ENCODE measurements around the gene ATOX1.
"Not testable (repeated sequence)": the region's sequence is repeated elsewhere in the genome, so short reads cannot be mapped to it uniquely, and the experiment has no call there.

Gene ATOX1, protein sequence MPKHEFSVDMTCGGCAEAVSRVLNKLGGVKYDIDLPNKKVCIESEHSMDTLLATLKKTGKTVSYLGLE

DNA sequence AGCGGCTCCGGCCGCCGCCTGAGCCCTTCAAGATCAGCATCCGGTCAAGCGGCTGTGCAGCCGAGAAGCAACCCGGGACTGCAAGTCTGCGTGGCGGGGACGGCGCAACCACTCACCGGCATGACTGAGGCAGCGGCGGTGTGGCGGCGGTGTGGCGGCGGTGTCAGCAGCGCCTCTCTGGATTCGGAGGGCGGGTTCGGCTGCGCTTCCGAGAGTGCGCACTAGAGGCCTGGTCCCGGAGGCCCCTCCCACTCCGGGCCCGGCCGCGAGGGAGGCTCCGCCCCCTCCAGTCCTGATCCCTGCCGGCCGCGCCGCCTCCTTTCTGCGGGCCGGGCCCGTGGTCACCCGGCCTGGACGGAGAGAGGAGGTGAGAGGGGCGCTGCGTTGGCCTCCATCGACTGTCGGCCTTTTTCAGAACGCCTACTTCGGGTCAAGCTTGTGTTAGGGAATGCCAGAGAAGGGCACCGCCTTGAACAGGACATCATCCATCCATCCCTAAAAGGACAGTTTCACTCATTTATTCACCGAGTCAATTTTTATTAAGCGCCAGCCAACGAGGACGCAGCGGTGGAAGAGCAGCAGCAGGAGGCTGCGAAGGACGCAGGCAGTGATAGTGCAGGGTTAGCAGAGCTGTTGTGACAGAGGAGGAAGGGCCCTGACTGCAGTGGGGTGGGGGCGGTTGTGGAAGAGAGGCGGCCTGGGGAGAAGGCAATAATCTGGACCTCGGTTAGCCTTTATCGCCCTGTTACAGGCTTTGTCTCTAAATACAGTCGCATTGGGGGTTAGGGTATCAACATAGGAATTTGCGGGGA is at the start of gene ATOX1:
Gene ATOX1 (minus strand): TSS at position 202 of the 812 bp plus-strand sequence. CDS start 80 bp downstream, at position 122.
- DNase-seq = peak; percentile 91

DNA sequence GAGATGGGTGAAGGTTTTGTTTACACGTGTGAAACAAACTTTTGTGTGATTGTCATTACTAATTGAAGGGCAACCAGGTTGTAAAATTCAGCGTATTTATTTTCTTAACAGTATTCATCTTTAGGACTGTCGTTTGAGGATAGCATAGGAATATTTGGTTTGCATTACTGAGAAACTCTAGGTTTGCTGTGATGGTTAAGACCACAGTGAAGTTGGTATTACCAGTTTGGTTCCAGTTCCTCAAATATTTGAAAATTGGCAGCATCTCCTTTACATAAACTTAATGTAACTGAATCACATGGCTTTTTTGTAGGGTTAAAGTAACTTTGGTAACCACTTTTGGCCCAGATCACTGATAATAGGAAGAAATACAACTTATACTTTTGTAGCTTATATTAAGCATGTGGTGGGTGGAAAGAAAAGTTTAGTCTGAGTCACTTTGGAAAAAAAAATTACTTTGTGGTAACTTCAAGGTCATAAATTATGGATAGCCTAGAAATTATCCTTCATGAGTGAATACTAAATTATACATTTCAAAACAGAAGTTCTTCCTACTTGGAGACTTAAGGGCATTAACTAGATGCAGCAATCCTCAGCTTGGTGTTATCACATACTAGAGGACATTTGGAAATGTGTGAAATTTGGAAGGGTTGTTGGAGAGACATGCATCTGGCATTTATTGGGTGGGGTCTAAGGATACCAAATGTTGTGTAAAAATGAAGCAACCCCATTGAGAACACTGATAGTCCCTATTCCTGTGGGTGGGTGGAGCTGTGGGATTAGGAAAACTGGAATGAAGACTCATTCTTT is 47.2 kb upstream of the ATOX1 start:
- no peak for DNase-seq

DNA sequence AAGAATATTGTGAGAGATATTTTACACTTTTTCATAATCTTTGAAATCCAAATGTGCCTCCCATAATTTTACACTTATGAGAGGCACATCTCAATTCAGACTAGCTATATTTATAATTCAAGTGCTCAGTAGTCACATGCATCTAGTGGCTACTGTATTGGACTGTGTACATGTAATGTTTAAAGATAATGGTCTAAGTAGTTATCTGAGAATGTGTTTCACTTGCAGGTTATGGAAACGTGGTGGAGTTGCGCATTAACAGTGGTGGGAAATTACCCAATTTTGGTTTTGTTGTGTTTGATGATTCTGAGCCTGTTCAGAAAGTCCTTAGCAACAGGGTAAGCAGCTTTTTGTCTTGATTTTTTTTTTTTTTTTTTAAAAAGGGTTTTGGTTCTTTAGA is 42.1 kb upstream of the ATOX1 start:
- no peak for DNase-seq

DNA sequence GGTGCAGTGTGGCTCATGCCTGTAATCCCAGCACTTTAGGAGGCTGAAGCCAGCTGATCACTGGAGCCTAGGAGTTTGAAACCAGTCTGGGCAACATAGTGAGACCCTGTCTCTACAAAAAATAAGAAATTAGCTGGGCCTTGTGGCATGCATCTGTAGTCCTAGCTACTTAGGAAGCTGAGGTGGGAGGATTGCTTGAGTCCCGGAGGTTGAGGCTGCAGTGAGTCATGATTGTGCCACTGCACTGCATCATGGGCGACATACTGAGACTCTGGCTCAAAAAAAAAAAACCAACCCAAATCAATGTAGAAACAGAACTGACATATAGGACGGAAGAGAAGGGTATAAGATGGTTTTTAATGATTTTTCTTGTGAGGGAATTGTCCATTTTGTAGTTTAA is 41.0 kb upstream of the ATOX1 start:
- no peak for DNase-seq

DNA sequence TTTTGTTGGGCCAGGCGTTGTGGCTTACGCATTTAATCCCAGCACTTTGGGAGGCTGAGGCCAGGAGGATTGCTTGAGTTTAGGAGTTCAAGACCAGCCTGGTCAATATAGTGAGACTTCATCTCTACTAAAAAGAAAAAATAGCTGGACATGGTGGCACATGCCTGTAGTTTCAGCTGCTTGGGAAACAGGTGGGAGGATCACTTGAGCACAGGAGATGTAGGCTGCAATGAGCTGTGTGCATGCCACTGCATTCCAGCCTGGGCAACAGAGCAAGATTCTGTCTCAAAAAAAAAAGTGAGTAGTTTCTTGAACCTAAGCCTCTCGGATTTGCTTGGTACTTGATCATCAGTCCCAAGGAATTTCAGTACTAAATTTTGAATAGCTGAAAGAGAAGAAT is 40.2 kb upstream of the ATOX1 start:
- DNase-seq = no peak

DNA sequence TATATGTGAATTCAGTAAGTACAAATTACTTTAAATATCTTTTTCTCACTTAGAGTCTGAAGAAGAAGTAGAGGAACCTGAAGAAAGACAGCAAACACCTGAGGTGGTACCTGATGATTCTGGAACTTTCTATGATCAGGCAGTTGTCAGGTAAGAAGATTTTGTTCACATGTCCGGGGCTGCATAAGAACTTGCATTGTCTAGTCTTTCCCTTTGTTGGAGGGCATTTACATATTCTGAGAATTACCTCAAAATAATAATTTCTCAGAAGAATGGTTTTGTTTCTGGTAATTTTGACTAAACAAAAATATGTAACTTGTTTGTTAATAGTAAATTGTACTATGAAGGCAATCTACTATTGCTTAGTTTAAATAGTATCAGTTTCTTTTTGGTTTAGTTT is 37.0 kb upstream of the ATOX1 start:
- no peak for DNase-seq

DNA sequence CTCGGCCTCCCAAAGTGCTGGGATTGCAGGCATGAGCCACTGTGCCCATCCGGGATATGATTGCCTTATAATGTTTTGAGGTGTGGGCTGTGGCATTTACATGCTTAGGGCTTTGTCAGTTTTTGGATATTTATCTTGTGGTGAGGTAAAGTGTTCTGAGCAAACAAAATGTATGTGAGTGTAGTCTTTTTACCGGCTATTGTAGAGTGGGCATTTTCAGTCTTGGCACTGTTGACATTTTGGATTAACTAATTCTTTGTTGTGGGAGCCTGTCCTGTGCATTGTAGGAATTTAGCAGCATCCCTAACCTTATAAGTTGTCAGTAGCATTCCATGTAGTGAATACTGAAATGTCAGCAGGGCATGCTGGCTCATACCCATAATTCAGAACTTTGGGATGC is 34.9 kb upstream of the ATOX1 start:
- no peak for DNase-seq

DNA sequence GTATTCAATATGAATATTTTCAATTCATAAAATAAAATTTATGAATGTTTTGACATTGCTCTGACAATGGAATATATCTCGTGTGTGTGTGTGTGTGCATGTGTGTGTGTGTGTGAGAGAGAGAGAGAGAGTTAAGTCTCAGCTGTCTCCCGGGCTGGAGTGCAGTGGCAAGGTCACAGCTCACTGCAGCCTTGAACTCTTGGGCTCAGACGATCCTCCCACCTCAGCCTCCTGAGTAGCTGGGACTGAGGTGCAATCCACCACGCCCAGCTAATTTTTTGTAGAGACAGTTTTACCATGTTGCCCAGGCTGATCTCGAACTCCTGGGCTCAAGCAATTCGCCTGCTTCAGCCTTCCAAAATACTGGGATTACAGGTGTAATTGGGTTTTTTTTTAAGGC is 29.4 kb upstream of the ATOX1 start:
- DNase-seq = no peak

DNA sequence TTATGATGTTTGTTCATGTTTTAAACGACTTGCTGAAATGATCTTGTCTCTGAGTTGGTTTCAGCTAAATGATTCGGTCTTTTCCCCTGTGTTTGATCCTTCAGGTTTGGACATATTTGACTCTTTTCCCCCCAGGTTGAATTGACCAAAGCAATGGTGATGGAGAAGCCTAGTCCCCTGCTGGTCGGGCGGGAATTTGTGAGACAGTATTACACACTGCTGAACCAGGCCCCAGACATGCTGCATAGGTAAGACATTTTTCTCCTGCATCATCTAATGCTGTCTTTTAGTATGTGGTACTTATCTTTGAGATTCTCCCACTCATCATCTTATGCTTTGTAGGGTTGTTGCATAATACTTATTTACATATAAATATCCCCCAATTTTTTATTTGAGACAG is 28.0 kb upstream of the ATOX1 start:
- no peak for DNase-seq

DNA sequence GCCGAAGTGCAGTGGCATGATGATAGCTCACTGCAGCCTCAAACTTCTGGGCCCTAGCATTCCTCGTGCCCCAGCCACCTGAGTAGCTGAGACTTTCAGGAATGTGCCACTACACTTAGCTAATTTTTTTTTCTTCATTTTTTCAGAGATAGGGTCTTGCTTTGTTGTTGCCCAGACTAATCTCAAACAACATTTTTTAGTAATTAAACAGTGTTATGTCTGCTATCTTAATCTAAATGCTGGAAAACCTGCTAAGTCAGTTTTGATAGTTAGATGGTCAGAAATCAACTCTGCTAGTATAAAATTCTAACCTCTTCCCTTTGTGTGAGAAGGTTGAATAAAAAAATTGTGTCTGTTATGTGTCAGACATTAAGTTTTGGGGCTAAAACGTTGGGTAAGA is 25.7 kb upstream of the ATOX1 start:
- no peak for DNase-seq

DNA sequence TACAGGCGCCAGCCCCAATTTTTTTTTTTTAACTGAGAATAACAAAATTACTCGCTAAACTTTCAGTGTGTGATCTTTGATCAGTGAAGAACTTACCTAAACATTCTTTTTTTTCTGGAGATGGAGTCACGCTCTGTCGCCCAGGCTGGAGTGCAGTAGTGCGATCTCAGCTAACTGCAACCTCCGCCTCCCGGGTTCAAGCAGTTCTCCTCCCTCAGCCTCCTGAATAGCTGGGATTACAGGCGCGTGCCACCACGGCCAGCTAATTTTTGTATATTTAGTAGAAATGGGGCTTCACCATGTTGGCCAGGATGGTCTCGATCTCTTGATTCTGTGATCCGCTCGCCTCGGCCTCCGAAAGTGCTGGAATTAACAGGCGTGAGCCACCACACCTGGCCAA is 25.2 kb upstream of the ATOX1 start:
- not testable (repeated sequence) for DNase-seq

DNA sequence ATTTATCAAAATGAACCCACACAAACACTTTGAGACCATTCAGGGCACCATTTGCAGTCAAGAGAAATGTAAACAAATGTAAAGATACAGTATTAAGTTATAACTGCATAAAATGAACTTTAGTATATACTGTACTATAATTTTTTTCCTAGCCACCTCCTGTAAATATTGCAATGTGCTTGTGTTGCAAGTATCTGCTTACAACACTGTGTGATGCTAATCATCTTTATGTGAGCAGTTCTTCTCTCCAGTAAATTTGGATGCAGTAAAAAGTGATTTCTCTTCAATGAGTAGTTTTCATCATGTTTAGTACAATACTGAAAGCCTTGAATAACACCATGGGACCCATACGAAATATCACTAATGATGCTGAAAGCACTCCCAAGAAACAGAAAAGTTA is 22.8 kb upstream of the ATOX1 start:
- DNase-seq = no peak

DNA sequence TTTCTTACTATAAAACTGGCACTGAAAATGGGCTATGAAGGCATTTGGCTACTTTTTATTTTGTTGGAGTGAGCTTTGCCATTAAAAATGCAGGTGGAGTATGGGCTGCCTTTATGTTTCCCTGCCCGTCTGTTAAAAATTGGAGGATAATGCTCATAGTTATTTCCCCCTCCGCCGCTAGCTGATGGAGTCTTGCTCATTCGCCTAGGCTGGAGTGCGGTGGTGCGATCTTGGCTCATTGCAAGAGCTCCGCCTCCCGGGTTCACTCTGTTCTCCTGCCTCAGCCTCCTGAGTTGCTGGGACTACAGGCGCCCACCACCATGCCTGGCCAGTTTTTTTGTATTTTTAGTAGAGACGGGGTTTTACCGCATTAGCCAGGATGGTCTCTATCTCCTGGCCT is 21.9 kb upstream of the ATOX1 start:
- no peak for DNase-seq

DNA sequence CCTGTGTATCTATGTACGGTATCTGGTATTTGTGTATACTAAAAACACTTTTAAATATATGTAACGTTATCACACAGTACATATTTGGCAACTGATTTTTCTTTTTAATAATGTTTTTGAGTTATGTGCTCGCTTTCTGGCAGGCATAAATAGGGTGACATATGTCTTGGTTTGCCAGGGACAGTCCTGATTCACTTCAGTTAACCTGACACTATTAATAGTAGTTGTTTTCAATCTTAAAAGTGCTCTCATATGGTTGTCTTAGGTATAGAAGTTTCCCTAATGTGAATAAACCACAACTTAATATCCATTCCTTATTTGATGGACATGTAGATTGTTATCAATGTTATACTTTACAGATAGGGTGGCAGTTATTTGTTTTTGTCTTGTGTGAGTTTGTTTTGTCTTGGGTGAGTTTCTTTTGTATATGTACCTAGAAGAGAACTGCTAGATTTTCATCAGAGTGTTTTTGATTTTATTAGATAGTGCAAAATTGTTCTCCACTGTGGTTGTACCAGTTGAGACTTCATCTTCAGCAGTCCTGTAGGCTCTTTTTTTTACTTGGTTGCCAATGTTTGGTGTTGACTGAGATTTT is 21.2 kb upstream of the ATOX1 start:
- DNase-seq = no peak

DNA sequence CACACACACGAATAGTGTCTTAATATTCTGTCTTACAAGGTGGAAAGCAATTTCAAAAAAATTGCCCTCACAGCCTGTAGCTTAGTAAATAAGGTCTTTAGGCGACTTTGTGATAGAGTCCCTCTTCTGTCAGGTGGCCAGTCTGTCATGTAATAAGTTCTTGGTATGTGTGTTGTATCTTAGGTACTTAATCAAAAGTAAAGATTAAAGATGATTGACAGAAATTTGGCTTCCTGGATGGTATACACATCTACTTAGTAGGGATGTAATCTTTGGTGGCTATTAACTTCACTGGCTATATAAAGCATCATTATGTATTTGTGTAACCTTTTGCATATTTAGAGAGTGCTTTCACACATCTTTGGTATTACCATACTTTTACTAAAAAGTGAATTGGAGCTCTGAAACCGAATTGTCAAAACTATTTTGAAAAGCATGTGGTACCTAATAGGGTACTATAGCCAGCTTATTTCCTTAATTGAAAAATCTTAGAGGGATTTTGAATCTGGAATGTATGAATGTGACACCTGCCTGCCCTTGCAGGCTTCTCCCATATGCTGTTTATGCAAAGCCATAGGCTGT is 16.7 kb upstream of the ATOX1 start:
- DNase-seq = no peak

DNA sequence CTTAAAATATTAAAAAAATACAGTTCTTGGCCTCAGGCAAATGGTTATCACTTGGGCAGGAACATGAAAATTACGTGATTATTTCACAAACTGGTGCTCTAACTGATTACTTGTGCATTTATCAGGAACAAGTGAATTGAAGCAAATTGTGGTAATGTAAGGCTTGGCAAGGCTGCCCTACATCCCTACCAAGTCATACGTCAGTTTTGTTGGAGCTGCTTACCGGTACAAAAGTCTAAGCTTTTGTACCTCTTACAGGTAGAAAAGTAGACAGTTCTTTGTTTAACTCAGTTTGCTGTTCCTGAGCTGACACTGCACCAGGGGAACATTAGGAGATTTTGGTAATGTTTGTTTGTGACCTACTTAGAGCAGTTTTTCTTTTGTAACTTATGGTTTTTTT is 15.5 kb upstream of the ATOX1 start:
- DNase-seq = no peak

DNA sequence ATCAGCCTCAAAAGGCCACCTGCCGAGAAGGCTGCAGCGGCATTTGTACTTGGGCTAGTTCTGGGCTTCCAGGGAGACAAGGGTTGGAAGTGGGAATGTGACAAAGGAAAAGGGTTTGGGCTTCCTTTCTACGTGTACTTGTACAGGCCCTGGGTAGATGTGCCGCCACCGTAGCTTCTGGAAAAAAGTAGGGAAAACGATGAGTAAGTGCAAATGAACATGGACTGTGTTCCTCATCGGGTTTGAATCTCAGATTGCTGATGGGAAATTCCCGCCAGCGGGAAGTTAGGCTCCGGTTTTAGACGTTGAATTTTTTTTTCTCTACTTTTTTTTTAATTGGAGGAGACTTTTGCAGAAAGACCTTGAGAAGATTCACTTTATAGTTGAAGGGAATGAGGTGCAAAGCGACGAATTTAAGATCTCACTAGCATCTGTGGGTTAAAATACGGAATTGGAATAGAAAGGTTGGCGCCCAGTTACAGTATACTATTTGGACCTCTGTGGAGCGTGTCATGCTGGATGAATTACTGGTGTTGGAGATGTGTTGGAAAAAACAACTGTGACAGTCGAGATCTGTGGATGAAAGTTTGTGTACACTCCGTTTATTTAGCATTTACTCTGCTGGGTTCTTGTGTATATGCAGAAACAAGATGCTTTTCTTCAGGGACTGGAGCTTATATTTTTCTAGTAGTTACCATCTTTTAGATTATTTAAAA is 14.6 kb upstream of the ATOX1 start:
- no peak for DNase-seq

DNA sequence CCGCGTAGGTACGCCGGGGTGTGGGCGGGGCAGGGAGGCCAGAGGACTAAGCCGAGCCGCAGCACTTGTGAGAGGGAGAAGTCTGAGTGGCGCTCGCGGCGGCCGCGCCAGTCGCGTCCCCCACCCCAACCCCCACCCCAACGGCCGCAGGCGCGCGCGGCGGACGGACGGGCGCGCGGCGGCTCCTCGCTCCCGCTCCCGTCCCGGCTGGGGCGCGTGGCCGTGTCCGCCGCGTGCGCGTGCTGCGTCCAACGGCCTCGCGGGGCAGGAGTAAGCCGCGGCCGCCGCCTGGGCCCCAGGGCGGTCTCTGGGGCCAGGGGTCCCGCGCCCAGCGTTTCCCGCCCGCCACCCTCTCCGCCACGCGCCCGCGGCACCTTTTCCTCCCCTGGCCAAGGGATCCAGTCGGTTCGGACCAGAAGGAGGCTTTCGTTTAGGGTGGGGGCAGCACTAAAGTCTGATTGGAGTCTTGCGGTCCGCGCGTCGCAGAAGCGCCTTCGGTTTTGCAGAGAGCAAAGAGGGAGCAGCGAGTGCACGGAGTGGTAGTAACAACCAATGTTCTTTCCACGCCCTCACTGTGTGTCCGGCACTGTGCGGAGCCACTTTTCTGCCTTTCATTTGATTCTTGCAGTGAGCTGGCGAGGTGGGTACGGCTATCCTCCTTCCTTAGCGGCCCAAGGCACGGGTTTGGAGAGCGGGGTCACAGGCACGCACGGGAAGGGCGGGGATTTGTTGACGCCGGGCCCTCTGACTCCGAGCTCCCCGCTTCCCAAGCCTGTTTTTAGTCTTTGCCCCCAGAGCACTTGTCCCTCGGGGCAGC is 13.8 kb upstream of the ATOX1 start:
- DNase-seq = no peak

DNA sequence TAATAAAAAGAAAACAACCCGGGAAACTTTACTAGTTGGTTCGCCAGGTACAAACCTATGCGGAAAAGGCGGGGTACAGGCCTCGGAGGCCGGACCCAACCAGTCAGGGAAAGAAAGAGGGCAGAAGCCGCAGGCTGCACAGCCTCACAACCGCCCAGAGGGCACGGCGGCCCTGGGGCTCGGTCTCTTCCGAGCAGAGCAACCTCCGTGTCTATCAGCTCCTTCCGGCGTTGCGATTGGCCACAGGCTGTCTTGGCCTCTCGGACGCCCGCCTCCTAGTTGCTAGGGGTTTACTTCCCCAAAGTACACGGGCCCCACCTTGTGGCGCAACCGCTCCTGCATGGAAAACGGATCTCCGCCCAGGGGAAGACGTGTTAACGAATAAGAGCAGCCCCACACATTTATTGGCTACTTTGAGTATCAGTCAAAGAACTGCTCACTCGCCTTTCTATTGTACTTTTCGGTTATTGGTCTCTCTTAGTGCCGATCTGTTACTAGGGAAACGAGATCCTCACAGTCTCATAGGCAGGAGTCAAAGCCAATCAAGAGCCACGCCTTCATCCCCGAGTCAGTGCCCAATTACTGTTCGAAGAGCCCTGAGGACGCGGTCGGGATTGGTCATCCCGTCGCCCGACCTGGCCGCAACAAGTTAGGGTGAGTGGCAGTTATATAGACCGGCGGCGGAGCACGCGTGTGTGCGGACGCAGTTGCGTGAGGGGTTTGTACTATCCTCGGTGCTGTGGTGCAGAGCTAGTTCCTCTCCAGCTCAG is 13.0 kb upstream of the ATOX1 start, which contains the start of gene G3BP1:
Gene G3BP1 (plus strand): TSS at position 696 of the 770 bp plus-strand sequence. CDS start 14,667 bp downstream, outside the sequence.
- DNase-seq = peak; percentile 97

DNA sequence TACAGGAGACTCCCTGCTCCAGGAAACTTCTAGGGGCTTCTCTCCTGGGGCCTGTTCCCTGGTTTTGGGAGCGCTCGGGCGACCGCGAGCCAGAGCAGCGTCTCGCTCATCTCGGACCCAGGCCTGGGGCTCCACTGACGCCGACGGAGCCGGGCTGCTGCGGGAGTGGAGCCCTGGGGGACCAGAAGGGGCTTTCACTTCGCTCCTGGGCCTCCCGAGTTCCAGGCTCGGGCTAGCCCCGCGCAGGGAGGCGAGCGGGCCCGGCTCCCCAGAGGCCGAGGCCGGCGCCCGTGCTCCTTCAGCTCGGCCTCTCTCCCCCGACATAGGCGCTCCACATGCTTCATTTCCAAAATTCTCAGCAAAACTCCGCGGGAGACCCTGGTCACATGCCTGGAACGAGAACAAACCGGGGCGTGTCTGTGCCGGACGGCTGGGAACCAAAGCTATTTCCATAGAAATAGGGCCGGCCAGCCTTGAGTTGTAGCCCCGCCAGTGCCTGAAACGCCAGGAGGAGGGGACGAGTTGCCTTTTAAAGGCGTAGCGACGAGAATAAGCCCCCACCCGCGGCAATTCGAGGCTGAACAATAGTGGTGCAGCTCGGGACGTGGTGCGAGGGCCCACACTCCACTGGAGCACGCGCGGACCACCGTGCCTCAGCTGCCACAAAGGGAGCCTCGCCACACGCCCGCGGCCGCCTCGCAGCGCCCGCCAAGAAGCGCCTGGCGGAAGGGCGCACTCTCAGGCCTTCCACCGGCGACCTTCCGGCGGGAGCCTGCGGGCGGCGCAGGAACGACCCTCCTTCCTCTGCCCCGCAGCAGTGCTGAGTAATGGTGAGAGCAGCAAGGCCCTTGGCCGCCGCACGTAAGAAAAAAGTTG is 12.2 kb upstream of the ATOX1 start:
- no peak for DNase-seq

Measured in activated T-cell treated with anti-CD3 and anti-CD28 coated beads, Interleukin-2, amount 50 U/mL, for 1 hour (primary cell).